Measurements from ENCODE around the gene ADAMTS3.

Gene ADAMTS3

DNA sequence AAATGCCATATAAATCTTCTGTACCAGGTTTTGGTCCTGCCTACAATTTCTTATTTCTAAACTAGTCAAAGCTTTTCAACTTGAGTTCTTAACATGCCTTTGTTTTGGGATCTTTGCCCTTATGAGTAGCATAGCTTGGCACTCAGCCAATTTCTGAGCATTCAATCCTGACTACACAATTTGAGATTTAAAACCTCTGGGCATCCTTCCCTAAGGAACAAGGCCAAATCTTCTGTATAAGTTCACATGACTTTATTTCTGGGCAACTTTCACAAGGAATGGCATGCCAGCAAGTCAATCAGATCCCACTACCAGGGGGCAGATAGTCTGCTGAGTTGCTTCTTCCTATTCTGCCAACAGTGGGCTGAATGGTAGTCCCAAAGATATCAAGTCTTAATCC is 254.2 kb downstream of the ADAMTS3 start:
- no peak for TF ChIP-seq CTCF (conservative IDR thresholded peaks at IDR 0.05)
- H3K27ac ChIP-seq, result no peak overlapping the region

GRCh38 chr4:72313121-72313520 is 255.9 kb downstream of the ADAMTS3 start:
- no peak for TF ChIP-seq CTCF (conservative IDR thresholded peaks at IDR 0.05)
- H3K27ac ChIP-seq, result no peak overlapping the region

GRCh38 chr4:72312032-72312650 is 256.9 kb downstream of the ADAMTS3 start:
- no peak overlapping the region for H3K27ac ChIP-seq
- TF ChIP-seq CTCF (conservative IDR thresholded peaks at IDR 0.05), result no peak

DNA sequence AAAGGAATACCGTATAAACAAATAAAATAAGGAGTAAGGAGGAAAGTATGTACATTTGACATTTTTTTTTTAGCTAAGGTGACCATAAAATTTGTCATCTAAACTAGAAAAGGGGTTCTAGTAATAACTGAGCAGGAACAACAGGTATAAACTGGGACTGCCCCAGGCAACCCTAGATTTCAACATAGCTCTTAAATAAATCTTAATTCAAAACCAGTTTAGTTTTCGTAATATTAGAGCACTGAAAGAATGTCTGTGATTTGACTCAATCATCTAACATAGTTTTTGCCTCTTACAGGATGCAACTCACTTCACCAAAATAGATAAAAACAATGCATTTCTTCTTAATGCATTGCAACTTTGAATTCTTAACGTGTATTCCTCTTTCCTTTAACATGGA is 257.7 kb downstream of the ADAMTS3 start:
- no peak overlapping the region for H3K27ac ChIP-seq
- TF ChIP-seq CTCF (conservative IDR thresholded peaks at IDR 0.05), result no peak

DNA sequence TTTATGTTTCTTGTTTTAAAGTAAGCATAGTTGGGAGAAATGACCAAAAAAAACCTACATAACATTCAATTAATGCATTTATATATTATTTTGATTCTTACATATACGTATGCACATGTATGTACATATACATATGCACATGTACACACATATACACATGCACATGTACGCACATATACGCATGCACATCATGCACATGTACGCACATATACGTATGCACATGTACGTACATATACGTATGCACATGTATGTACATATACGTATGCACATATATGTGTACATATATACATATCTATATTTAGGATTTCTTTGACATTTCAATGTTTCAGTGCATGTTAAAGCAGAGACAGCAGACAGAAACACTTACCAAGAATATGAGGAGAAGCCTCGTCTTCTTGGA is 263.4 kb downstream of the ADAMTS3 start:
- no peak overlapping the region for H3K27ac ChIP-seq
- no peak for TF ChIP-seq CTCF (conservative IDR thresholded peaks at IDR 0.05)

GRCh38 chr4:72305080-72305479 is 263.9 kb downstream of the ADAMTS3 start:
- H3K27ac ChIP-seq, result no peak overlapping the region
- TF ChIP-seq CTCF (conservative IDR thresholded peaks at IDR 0.05), result no peak

DNA sequence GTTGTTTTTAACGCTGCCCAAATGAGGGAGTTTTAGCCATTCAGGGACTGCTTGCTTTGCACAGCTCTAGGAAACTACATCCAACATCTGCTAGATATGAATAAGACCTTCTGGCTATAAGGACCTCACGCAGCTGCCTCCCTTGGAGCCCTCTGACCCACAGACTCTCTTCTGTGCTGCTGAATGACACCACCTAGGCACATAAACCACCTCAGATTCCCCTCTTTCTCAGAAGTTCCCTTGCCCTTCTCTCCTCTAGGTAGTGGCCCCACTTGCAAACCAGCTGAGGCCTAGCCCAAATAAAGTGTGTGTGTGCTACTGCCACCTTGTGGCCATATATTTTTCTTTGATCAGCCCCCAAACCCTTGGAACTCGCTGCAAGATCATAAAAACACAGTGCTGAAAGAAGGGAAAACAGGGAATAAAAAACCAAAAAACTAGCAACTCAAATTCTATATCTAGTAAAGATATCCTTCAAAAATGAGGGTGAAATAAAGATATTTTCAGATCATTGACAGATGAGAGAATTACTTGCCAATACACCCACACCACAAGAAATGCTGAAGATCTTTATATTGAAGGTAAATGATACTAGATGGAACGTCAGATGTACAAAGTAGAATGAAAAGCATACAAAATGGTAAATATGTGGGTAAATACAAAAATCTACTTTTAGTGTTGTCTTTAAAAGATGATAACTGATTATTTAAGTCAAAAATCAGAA is 265.9 kb downstream of the ADAMTS3 start:
- TF ChIP-seq CTCF (conservative IDR thresholded peaks at IDR 0.05), result peak; percentile 98
- no peak overlapping the region for H3K27ac ChIP-seq
